HepG2 (cell line): ENCODE data around the gene ADGRL2. TPM values are rescaled to one million over a fixed set of nuclear protein-coding genes. Genes with fewer than 3 reads are reported as not detected.

Source experiments
- ATAC-seq: fragments of 200-7000 bp; cut with Tn5 transposase; 3 replicates; pipeline ENCODE4 v1.9.1; 2020; ENCODE audit warnings: mild to moderate bottlenecking, moderate library complexity
- BruUV-seq: library from RNA; stranded (reverse); fragments of 400-500 nt; replicated peaks from 2 replicates; lab custom pipeline; 2021; lab: Mats Ljungman, UMichigan
- CTCF ChIA-PET: fragments of 300-600 bp; formaldehyde crosslinking; extraction: SDS; loops from one replicate; lab custom pipeline; 2021; ENCODE audit warnings: low total read pairs, inconsistent platforms, low intra/inter-chr PET ratio; lab: Yijun Ruan, JAX
- POLR2A ChIA-PET: fragments of 350-600 bp; sonication (Branson Sonifier 250); formaldehyde crosslinking; loops from one replicate; lab custom pipeline; 2020; ENCODE audit warnings: antibody characterized with exemption, inconsistent platforms; lab: Yijun Ruan, JAX
- DNase-seq: peaks from one replicate; pipeline ENCODE4 v3.0.0-alpha.2; 2015; ENCODE audit warnings: low spot score
- FAIRE-seq: peaks from 3 replicates; lab custom pipeline; 2011; peaks lifted over from hg19 to GRCh38; lab: Jason Lieb, UNC
- H2AFZ ChIP-seq: one replicate; pipeline ENCODE4 v1.6.1; 2011; ENCODE audit warnings: low read length, inconsistent platforms
- H3K27ac ChIP-seq: fragments of 300-600 bp; 3 replicates; pipeline ENCODE4 v1.8.0; 2011; ENCODE audit warnings: mixed run types, mild to moderate bottlenecking, mixed read lengths, low read length, inconsistent platforms; ENCODE audit not compliant: insufficient read depth; ENCODE audit errors: extremely low read length
- H3K27me3 ChIP-seq, 2 experiments: fragments of 200-600 bp in 1 of 2; 2 replicates in 1 of 2; 3 replicates in 1 of 2; pipeline versions ENCODE4 v1.6.0 to v1.8.0; 2011; ENCODE audit warnings: low read length in 2 of 2, mild to moderate bottlenecking in 2 of 2, moderate library complexity in 2 of 2, inconsistent platforms in 1 of 2; ENCODE audit not compliant: insufficient read depth in 2 of 2, control insufficient read depth in 1 of 2
- H3K36me3 ChIP-seq, 2 experiments: fragments of 200-600 bp in 1 of 2; replicated peaks in 1 of 2; 2 replicates in 1 of 2; 3 replicates in 1 of 2; pipeline versions ENCODE4 v1.5.1 to v1.8.0; 2011; ENCODE audit warnings: low read length in 2 of 2, inconsistent platforms in 1 of 2; ENCODE audit not compliant: insufficient read depth in 2 of 2, control insufficient read depth in 1 of 2
- H3K4me1 ChIP-seq: 2 replicates; pipeline ENCODE4 v1.5.1; 2012; ENCODE audit warnings: low read length, inconsistent platforms; ENCODE audit not compliant: insufficient read depth
- H3K4me2 ChIP-seq: 2 replicates; pipeline ENCODE4 v1.6.0; 2011; ENCODE audit warnings: low read depth, low read length, inconsistent platforms
- H3K4me3 ChIP-seq, 3 experiments: fragments of 200-600 bp in 1 of 3; sonication (generic), shearing (Covaris generic) in 1 of 3; replicated peaks in 1 of 3; 2 replicates each; pipeline ENCODE4 v1.5.1; 2011 to 2016; ENCODE audit warnings: low read length in 3 of 3, inconsistent platforms in 2 of 3, low read depth in 2 of 3, mild to moderate bottlenecking in 2 of 3, control low read depth in 1 of 3, mixed read lengths in 1 of 3; ENCODE audit not compliant: insufficient read depth in 1 of 3
- H3K79me2 ChIP-seq: one replicate; pipeline ENCODE4 v1.6.1; 2011; ENCODE audit warnings: low read length, inconsistent platforms; ENCODE audit not compliant: insufficient read depth
- H3K9ac ChIP-seq: 2 replicates; pipeline ENCODE4 v1.6.0; 2011; ENCODE audit warnings: mild to moderate bottlenecking, low read depth, low read length, inconsistent platforms; ENCODE audit not compliant: insufficient read depth
- H3K9me3 ChIP-seq: 2 replicates; pipeline ENCODE4 v1.5.1; 2012; ENCODE audit warnings: mild to moderate bottlenecking, low read length
- H4K20me1 ChIP-seq: 2 replicates; pipeline ENCODE4 v1.6.0; 2011; ENCODE audit warnings: inconsistent platforms, mild to moderate bottlenecking, low read length, moderate library complexity; ENCODE audit not compliant: insufficient read depth
- AKNA ChIP-seq: sonication (generic); formaldehyde crosslinking; IDR thresholded peaks from 2 replicates; pipeline ENCODE4 v1.4.0; 2020; ENCODE audit warnings: missing genetic modification reagents, borderline replicate concordance
- CEBPG ChIP-seq: IDR thresholded peaks from 2 replicates; pipeline ENCODE4 v1.6.1; 2016
- NR3C1 ChIP-seq: sonication (generic); formaldehyde crosslinking; IDR thresholded peaks from 2 replicates; pipeline ENCODE4 v1.4.0; 2020; ENCODE audit warnings: missing genetic modification reagents
- SRSF4 ChIP-seq: fragments of 200-400 bp; formaldehyde crosslinking; IDR thresholded peaks from one replicate; pipeline ENCODE4 v1.6.1; 2018; ENCODE audit warnings: mild to moderate bottlenecking, low read depth, low read length, moderate library complexity; ENCODE audit not compliant: poor library complexity, severe bottlenecking
- SRY ChIP-seq: sonication (generic); formaldehyde crosslinking; IDR thresholded peaks from 2 replicates; pipeline ENCODE4 v1.8.0; 2022; ENCODE audit warnings: mild to moderate bottlenecking, missing genetic modification reagents
- TEAD3 ChIP-seq: optimal IDR thresholded peaks from 2 replicates; pipeline ENCODE3; 2016; ENCODE audit warnings: borderline replicate concordance
- THAP8 ChIP-seq: sonication (generic); formaldehyde crosslinking; IDR thresholded peaks from 2 replicates; pipeline ENCODE4 v1.5.1; 2020; ENCODE audit warnings: missing genetic modification reagents, mild to moderate bottlenecking, borderline replicate concordance
- ZNF235 ChIP-seq: sonication (generic); formaldehyde crosslinking; IDR thresholded peaks from 2 replicates; pipeline ENCODE4 v1.8.1; 2023; ENCODE audit warnings: mild to moderate bottlenecking, missing genetic modification reagents, borderline replicate concordance
- ZNF3 ChIP-seq: IDR thresholded peaks from 2 replicates; pipeline ENCODE4 v1.7.0; 2017; ENCODE audit warnings: inconsistent platforms
- ZNF414 ChIP-seq: sonication (generic); formaldehyde crosslinking; IDR thresholded peaks from 2 replicates; pipeline ENCODE4 v1.5.0; 2020; ENCODE audit warnings: missing genetic modification reagents
- ZNF766 ChIP-seq: sonication (generic); formaldehyde crosslinking; IDR thresholded peaks from 2 replicates; pipeline ENCODE4 v1.5.0; 2020; ENCODE audit warnings: missing genetic modification reagents, borderline replicate concordance
- WGBS: methylation state at CpG from one replicate; pipeline ENCODE4 v1.1.6; 2017; ENCODE audit warnings: low lambda C conversion rate; 5-methylcytosine and 5-hydroxymethylcytosine counted together
- in situ Hi-C: cut with HindIII; loops from 2 replicates; pipeline ENCODE4 v1.10.0; 2017; ENCODE audit warnings: low pct_unique_long_range_greater_than_20kb; ENCODE audit not compliant: extremely low pct_ligation_motif_present
- intact Hi-C: fragments of 100-400 bp; cut with micrococcal nuclease; formaldehyde crosslinking; loops from one replicate; pipeline ENCODE4 v1.10.0; 2022; ENCODE audit not compliant: unreplicated experiment
- polyA plus RNA-seq, 8 experiments: library from polyadenylated mRNA; depleted of rRNA in 3 of 8; stranded (reverse) in 7 of 8; unstranded in 1 of 8; fragments of >200 nt; fragmentation: Illumina TruSeq in 4 of 8; extraction: Trizol in 4 of 8; gene quantifications; 2 replicates each; pipeline versions ENCODE4 v1.2.1 to v1.2.3, GENCODE V29; 2011 to 2016; ENCODE audit warnings: low read depth in 4 of 8, missing spikeins in 1 of 8, mixed read lengths in 1 of 8; ENCODE audit not compliant: insufficient read depth in 1 of 8
- total RNA-seq, 5 experiments: library from RNA; depleted of rRNA; stranded (reverse); fragments of >200 nt; fragmentation: Illumina TruSeq; extraction: Trizol; gene quantifications; 2 replicates each; pipeline ENCODE4 v1.2.3, GENCODE V29; 2016; ENCODE audit warnings: low read depth in 1 of 5

Gene ADGRL2
- total and polyA plus RNA-seq, 2 of the 13 experiments (the other 11 are each of a cell fraction or from before 2014, with no cell fraction given): 15.3 to 31.6 TPM

GRCh38 chr1:81982523-81982922, 181.8 kb downstream of the ADGRL2 start:
- Histone ChIP-seq H3K4me3 (no peak overlapping the region), H3K79me2 (no peaks in the 10 kb centered on the region), H3K9ac (no peak overlapping the region), H3K27ac (no peak overlapping the region), H2AFZ (no peak overlapping the region), H3K36me3 (no peaks in the 10 kb centered on the region; a peak in 1 of 5 replicates), H3K4me2 (no peak overlapping the region), H3K9me3 (no peaks in the 10 kb centered on the region), H3K4me1 (no peaks in the 10 kb centered on the region), H3K27me3 (no peaks in the 10 kb centered on the region), H4K20me1 (no peaks in the 10 kb centered on the region)
- no peak for FAIRE-seq
- ChIA-PET POLR2A (no interaction called here), CTCF (no interaction called here)
- WGBS: 33% methylated on average over 2 of the region's 2 CpGs
- ATAC-seq: no peak
- no peak for DNase-seq
- in situ Hi-C loops (no loop called here), intact Hi-C loops (no loop called here)
- no TSS peak for BruUV-seq
- no peak for TF ChIP-seq SRSF4
- no peak for TF ChIP-seq NR3C1 (CRISPR knock-in tag)
- no peak for TF ChIP-seq ZNF766 (CRISPR knock-in tag)
- TF ChIP-seq TEAD3 (CRISPR knock-in tag): no peak
- no peak for TF ChIP-seq AKNA (CRISPR knock-in tag)
- no peak for TF ChIP-seq ZNF235 (CRISPR knock-in tag)
- TF ChIP-seq ZNF3: no peak
- no peak for TF ChIP-seq ZNF414 (CRISPR knock-in tag)
- TF ChIP-seq SRY: no peak
- no peak for TF ChIP-seq THAP8 (CRISPR knock-in tag)
- no peak for TF ChIP-seq CEBPG (CRISPR knock-in tag)
